Stimulated activated CD4-positive, alpha-beta T cell treated with anti-CD3 and anti-CD28 coated beads, Interleukin-15, amount 100 ng/mL, for 1 hour (primary cell): ENCODE data around the gene FARS2.

Experiments
- DNase-seq, 2 donors: peaks; one replicate each; pipeline ENCODE4 v3.0.0-alpha.2; 2020; ENCODE audit warnings: low read depth in 1 of 2, low spot score in 1 of 2

FARS2 gene

DNA sequence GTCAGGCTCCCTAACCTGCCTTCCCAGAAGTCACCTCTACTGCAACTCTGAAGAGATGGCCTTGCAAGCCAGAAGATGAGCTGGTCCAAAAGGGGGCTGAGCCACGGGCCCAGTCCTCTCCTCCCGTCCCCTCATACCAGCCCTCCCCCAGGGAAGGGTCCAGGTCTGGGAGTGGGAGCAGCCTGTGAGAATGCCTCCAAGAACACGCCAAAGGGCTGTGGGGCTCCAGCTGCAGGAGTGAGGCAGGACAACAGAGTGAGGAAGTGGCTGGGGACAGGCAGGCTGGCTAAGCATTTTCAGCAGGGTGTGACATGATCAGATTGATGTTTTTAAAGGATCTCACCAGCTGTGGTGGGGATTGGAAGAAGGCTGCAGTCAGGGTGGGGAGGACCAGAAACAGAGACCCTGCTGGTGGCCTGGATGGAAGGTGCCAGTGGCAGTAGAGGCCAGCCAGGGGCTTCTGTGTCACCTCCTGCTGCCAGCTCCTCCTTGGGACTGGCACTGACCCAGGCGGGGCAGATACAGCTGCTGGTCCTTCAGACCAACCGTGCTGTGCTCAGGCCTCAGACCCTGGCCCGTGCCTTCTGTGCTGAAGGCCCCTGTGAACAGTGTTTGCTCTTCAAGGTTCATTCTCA lies 487.8 kb downstream of the FARS2 start:
- DNase-seq: no peak

DNA sequence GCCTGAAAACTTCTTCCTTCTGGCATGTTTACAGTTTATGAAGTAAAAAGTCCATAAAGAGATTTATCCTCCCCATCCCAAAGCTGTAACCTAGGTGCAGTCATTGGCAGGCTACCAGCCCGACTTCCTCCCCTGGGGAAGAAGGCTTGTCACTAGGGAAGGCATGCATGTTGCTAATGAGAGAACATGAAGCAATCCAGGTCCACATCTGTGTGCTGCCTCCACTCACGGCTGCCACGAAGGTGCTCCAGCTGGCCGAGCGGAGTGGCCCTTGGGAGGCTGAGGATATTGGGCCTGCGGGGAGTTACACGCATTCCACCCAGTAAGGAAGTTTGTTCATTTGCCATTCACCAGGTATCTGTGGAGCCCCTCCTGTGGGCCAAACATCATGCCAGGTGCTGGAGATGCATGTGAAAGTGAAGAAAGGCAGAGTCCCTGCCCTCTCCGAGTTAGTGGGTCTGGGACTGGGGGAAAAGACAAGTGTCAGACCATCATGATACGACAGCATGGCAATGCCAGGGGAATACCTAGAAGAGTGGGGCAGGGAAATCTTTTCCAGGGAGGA lies 488.4 kb downstream of the FARS2 start:
- no peak for DNase-seq

DNA sequence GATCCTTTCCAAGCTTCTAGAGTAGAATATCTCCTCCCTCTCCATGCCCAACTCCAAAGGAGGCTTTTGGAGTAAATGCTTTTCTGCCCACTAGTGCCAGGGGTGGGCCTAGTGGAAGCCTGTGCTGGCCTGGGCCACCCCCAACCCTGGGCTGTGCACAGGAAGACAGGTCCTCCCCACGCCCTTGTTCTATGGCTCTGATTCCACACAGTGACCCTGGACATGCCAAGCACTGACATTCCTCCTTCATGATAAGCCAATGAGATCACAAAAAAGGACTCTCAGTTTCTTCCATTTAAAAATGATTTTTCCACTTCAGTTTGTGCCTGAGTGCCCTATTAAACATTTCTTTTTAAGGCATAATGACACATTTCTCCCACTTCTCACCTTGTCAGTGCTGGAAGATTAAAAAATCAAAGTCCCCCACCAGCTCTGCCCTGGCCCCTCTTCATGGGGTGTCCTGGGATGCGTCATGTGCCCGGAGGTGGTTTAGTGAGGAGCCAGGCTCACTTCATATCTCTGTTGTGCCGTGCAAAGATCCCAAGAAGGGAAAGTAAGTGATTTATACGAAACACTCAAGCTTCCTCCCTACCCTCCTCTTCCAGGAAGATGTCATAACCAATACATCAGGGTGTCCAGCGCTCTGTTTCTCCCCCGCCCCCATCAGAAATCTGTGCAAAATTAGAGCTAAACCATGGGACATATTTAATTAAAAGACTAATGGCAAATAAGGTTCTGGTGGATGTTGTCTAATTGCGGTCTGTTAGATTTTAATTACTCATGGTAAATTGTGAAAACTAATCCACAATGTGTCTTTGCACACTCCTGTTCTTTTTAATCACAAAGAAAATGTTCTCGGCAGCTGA lies 490.4 kb downstream of the FARS2 start:
- DNase-seq: no peak

DNA sequence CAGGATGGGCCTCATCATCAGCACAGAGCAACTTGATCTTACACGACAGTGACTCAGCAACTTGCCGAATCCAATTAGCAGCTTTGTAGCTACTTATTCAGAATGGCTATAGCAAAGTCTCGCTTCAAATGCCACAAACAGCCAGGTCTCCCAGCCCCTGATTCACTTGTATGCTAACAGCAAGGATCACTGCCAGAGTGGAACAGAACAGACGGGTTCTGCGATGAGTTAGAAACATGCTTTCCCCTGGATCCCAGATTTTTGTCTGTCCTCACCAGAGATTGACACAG lies 491.0 kb downstream of the FARS2 start:
- DNase-seq: no peak

DNA sequence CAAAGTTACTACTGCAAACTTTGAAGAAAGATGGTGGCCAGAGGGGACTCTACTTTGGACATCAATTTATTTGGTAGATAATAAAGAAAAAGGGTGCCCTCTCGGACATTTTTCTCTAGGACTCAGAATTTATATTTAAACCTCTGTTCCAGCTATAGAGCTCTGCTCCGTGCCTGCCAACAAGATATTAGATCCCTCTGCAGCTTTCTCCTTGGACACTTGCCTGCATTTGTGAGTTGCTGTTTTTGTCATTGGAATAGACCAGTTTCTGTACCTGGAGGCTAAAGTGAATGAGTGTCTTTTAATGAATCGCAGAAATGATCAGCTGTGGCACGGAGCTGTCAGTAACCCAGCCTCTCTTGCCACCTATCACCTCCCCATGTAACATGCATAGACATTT lies 491.9 kb downstream of the FARS2 start:
- no peak for DNase-seq

DNA sequence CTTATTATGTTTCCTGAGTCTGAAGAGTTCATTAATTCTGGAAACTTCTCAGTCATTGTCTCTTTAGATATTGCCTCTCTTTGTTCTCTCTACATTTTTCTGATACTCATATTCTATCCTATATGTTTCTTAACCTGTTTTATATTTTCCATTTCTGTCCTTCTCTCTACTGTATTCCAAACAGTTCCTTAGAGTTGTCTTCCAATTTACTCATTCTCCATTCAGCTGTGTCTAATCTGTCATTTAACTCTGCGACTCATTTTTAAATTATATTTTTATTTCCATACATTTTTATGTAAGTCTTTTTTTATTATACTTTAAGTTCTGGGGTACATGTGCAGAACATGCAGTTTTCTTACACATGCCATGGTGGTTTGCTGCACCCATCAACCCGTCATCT lies 493.6 kb downstream of the FARS2 start:
- DNase-seq: no peak

DNA sequence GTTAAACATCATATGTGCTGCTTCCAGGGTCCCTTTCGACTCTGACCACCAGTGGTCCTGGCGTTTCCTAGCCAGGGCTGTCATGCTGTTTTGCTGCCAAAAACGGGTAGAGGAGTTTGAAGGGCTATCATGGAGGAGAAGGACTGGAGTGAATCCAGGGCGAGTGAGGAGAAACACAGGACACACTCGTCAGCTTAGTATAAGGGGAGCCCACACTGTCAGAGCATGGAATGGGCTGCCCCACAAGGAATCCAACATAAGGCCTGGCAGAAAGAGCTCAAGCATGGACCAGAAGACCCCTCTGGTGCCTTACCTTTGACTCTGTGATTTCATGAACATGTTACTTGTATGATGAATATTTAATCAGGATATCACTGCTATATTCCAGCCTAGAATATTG lies 498.3 kb downstream of the FARS2 start:
- no peak for DNase-seq

DNA sequence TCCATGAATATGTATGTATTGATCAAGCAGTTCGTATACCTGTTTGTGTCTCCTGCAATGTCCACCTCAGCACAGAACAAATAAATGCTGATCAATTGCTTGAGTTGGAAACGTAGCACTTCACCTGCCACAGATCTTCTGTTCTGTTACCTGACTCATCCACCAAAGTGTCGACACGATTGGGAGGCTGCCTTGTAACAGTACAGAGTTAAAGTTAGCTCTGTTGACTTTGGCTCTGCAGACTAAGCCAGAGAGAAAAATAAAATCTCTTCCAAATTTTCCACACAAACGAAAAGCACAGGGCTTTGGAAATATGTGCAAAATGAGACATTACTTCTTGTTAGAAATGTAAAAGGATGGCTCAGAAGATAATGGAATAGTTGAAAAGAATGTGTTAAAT lies 500.1 kb downstream of the FARS2 start:
- no peak for DNase-seq

DNA sequence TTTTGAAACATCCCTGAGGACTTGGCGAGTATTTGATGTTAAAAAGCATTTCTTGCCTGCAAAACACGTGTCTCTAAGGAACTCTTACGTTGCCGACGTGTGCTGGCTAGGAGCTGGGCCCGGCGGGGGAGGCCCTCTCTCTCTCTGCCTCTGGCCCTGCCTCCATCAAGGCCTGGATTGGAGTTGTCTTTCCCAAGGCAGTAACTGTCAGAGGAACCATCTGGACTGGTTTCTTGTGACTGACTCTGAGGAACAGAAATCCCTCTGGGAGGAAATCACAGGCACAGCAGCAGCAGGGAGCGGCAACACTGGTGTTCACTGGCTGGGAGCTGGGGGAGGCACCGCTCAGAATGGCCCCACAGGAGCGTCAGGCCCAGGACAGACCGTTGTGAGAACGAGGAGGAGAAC lies 501.3 kb downstream of the FARS2 start:
- no peak for DNase-seq

DNA sequence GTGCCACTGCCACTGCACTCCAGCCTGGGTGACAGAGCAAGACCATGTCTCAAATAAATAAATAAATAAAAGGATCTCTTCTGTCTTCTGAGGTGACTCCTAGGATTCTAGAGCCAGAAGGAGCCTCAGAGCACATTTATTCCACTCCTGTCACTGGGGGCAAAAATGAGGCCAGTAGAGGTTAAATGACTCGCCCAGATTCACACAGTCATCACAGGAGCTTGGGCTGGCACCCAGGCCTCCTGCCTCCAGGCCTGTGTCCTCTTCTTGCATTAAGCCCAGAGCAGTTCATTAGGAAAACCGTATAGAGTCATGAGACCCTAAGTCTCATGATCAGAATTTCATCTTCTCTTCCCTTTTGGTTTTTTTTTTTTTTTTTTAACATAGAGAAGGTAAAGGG lies 502.1 kb downstream of the FARS2 start:
- no peak for DNase-seq

DNA sequence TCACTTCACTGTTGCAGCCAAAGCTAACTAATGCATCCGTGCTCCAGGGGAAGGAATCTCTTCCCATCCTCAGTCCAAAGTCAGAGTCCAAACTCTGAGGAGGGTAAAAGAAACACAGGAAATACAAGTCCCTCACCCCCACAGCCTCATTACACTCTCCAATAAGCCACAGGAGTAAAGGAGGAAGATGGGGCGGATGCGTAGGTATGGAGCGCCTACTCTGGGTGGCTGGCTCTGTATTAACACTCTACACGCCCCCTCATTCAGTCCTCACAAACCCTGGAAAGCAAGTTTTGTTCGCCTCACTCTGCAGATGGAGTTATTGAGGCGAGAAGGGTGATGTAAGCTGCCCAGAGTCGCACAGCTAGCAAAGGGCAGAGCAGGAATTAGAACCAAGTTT lies 502.6 kb downstream of the FARS2 start:
- DNase-seq: no peak

DNA sequence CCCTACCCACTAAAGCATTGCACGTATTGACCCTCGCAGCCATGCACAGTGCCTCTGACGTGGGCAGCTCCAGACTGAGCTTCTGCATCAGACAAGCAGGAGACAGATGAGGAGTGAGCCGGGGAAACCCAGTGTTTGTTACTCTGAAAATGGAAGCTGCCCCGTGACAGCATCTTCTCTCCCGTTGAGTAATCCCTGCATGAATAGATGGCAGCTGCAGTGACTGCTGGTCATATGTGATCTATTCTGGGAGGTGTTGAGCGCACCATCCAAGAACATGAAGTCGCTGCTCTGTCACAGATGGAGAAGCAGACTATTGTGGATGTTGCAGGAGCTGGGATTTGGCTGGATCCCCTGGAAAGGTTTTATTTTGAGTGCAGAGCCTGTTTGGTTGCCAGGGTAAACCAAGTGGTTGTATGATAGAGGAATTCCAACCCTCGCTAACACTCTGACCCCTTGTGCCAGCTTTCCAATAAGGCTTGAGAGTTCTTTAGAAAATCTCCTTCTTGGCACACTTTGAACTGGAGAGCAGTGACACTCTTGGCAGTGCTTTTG lies 503.2 kb downstream of the FARS2 start:
- DNase-seq: no peak

DNA sequence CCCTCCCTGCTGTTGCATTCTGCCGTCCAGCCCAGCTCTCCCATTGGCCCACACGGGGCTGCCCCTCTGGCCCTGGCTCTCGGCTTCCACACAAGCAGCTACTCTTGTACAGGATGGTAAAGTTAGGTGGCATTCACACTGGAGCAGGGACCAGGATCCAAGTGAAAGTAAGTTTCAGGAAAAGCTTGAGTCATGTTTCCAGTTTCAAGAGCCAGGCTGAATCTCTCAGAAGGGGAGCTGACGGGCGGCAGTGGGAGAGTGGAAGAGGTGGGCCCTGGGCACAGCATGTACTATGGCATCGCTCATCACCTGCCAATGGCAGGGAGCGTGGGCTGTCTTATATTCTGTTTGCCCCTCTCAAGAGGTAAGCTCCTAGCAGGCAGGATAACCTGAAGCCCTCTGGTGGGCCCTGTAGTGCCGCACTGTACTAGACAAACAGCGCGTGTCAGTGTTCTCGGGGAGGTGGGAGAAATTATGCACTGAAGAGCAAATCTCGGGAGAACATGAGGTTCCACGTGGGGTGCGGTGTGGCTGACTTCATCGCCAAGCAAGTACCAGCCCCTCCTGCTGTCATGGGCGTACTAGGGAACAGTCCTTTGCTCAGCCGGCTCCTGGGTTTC lies 503.9 kb downstream of the FARS2 start:
- DNase-seq: no peak

DNA sequence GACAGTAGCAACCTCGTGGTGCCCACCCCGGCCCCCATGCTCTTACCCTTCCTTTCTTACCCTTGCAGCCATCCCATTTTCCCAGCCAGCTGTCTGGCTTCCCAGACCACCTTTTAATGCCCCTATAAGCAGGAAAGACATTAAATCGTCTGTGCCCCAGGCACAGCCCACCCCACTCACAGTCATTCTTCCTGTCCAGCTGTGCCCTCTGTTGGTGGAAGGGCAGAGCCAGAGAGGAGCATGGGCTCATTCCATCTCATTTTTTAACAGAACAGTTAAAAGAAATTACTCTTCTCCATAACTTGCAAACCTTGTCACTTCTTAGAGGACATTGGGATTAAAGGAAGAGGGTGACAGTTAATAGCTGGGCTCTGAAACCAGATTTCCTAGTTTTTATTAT lies 504.9 kb downstream of the FARS2 start:
- DNase-seq: no peak

DNA sequence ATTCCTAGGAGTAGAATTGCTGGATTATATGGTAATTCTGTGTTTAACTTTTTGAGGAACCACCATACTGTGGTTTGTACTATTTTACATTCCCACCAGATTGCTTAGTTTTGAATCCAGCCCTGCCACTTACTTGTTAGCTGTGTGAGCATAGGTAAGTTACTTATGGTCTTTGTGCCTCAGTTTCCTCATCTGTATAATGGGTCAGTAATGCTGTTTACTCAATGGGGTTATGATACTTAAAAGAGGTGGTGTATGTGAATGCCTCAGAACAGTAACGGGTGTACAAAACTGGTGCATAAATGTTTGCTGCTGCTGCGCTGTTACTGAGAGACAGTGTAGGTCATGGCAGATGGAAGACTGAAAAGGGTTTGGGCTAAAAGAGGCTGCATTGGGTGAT lies 506.2 kb downstream of the FARS2 start:
- no peak for DNase-seq

DNA sequence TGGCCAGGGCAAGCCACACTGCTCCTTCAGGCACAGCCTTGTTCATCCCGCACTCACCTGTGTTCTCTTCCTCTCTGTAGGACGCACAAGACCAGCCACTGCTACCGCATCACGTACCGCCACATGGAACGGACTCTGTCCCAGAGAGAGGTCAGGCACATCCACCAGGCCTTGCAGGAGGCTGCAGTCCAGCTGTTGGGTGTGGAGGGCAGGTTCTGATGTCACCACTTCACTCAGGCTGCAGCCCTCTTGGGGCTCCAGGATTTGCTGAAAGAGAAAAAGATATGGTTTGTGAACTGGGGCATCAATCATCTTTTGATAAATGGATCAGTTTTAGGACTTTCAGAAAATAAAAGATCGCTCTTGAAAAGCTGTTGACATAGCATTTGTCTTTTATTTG lies 509.9 kb downstream of the FARS2 start:
- DNase-seq: no peak

DNA sequence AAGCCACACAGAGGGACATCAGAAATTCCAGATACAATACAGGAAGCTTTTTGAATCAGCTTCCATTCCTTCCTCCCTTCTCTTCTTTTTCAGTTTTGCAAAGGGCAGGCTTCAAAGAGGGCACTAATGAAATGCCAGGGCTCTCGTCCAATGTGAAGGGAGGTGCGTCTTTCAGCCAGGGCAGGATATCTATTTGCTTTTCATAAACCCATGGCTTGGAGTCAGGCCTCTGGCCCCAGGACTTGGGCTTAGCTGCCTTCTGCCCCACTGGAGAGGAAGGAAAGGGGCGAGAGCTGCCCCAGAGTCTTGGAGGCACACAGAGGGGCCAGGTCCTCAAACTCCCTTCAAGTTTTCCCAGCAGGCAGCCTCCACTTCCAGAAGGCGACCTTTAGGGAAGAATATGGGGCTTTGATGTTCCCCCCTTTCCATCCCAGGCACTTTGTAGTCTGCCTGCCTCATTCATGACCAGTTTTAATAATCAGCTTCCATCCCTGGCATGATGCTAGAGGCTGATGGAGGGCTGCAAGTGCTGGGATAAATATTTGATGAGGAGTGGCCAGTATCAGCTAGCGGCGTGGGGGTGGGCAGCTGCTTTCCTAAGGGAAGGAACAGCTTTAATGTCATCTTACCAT lies 510.6 kb downstream of the FARS2 start:
- no peak for DNase-seq

DNA sequence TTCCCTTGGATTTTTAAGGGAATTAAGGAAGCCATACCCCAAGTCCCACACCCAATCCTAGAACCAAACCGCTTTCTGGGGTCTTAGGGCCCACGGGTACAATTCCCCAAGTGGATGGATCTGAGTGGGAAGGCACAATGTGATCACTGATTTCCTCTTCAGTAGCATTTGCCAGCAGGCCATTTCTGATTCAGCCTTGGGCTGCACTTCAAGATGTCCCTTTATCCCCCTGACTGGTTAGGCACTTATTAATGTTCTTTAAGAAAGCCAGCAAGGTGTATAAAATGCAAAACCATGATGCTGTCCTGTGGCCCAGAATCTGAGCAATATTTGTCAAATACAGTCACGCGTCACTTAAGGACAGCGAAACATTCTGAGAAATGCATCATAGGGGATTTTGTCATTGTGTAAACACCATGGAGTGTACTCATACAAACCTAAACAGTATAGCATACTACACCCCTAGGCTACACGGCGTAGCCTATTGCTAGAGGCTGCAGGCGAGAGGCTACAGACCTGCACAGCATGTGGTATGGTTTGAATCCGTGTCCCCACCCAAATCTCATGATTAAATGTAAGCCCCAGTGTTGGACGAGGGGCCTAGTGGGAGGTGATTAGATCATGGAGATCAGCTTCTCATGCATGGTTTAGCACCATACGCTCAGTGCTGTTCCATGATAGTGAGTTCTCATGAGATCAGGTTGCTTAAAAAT lies 511.3 kb downstream of the FARS2 start:
- DNase-seq: no peak

DNA sequence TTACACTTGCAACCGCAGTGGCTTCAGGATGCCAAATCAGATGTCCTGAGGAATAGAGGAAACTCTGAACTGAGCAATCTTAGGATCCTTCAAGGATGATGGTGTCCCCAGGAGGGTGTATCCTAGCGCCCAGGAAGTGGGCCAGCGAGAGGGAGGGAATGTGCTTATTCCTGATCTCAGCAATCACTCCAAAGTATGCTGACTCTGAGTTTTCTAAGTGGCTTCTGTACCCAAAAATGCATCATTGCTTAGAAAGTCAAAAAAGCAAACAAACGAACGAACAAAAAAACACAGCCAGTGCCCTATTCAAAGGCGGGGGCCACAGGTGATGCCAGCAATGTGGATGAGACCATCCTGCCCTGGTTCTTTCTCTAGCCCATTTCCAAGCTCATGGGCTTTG lies 514.8 kb downstream of the FARS2 start:
- no peak for DNase-seq

DNA sequence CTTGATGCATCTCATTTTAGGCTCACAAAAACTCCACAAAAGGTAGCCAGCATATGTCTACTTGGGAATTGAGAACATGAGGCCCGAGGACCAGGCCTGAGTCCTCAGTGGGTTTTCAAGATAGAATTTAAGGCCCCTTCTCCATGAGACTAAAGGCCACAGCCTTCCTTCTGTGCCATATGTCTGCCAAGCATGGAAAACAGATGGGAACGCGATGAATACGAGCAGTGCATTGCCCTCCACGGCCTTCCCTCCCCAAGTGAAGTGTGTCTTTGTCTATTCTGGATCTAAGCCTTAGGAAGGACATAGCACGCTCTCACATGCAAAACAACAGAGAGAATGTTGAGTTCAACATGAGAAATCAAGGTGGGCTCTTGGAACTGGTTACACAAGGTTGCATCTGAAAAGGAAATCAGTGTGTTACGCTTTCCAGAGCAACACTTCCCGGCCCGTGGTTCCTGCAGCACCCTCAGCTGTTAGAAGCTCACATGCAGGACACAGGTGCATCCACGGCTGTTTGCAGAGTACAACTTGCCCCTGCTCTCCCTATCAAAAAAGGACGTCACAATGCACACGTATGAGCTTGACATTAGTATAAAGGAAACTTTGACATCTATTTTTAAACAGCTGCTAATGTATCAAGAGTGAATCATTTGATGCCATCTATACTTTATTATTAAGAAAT lies 515.5 kb downstream of the FARS2 start:
- no peak for DNase-seq
